ENCODE measurements around the gene REM2. TPM values are rescaled to one million over a fixed set of nuclear protein-coding genes. Genes with fewer than 3 reads are reported as not detected.

The REM2 gene
- total RNA-seq, 1 donor from 2014 or later: 1.2 TPM

GRCh38 chr14:22897357-22897756, 14.3 kb downstream of the REM2 start:
- TF ChIP-seq CTCF (IDR thresholded peaks at IDR 0.05; ENCODE audit: insufficient read depth, low read length, poor library complexity, severe bottlenecking): no peak
- no peaks in the 10 kb centered on the region for H3K27me3 ChIP-seq (ENCODE audit: control insufficient read depth, insufficient read depth, low read length)
- DNase-seq (ENCODE audit: low read depth): no peak
- H3K4me3 ChIP-seq (ENCODE audit: low read depth, low read length): no peak overlapping the region
- peaks cover 5% of the 10 kb centered on the region for H3K36me3 ChIP-seq (ENCODE audit: control insufficient read depth, insufficient read depth, low read length)

GRCh38 chr14:22898302-22899090, 15.5 kb downstream of the REM2 start:
- no peaks in the 10 kb centered on the region for H3K27me3 ChIP-seq (ENCODE audit: control insufficient read depth, insufficient read depth, low read length)
- TF ChIP-seq CTCF (IDR thresholded peaks at IDR 0.05; ENCODE audit: insufficient read depth, low read length, poor library complexity, severe bottlenecking): no peak
- H3K36me3 ChIP-seq (ENCODE audit: control insufficient read depth, insufficient read depth, low read length): peaks cover 5% of the 10 kb centered on the region
- peak; percentile 82 for DNase-seq (ENCODE audit: low read depth)
- no peak overlapping the region for H3K4me3 ChIP-seq (ENCODE audit: low read depth, low read length)

- H3K27me3 ChIP-seq (ENCODE audit: control insufficient read depth, insufficient read depth, low read length): no peaks in the 10 kb centered on the region
- peak; percentile 64 for TF ChIP-seq CTCF (IDR thresholded peaks at IDR 0.05; ENCODE audit: insufficient read depth, low read length, poor library complexity, severe bottlenecking)
- no peak overlapping the region for H3K4me3 ChIP-seq (ENCODE audit: low read depth, low read length)
- H3K36me3 ChIP-seq (ENCODE audit: control insufficient read depth, insufficient read depth, low read length): peaks cover 5% of the 10 kb centered on the region
- no peak for DNase-seq (ENCODE audit: low read depth)
Observed at GRCh38 chr14:22900081-22900799, 17.2 kb downstream of the REM2 start.

- DNase-seq (ENCODE audit: low read depth): no peak
- H3K27me3 ChIP-seq (ENCODE audit: control insufficient read depth, insufficient read depth, low read length): no peaks in the 10 kb centered on the region
- no peak overlapping the region for H3K4me3 ChIP-seq (ENCODE audit: low read depth, low read length)
- H3K36me3 ChIP-seq (ENCODE audit: control insufficient read depth, insufficient read depth, low read length): peaks cover 5% of the 10 kb centered on the region
- TF ChIP-seq CTCF (IDR thresholded peaks at IDR 0.05; ENCODE audit: insufficient read depth, low read length, poor library complexity, severe bottlenecking): no peak
Observed at GRCh38 chr14:22901799-22902198, 18.8 kb downstream of the REM2 start.

GRCh38 chr14:22903742-22904087, 20.7 kb downstream of the REM2 start:
- Histone ChIP-seq H3K36me3 (ENCODE audit: control insufficient read depth, insufficient read depth, low read length) (peaks cover 5% of the 10 kb centered on the region), H3K27me3 (ENCODE audit: control insufficient read depth, insufficient read depth, low read length) (no peaks in the 10 kb centered on the region), H3K4me3 (ENCODE audit: low read depth, low read length) (no peak overlapping the region)
- DNase-seq (ENCODE audit: low read depth): no peak
- no peak for TF ChIP-seq CTCF (IDR thresholded peaks at IDR 0.05; ENCODE audit: insufficient read depth, low read length, poor library complexity, severe bottlenecking)
